Measurements from ENCODE around the gene MINDY4. TPM values are rescaled to one million over a fixed set of nuclear protein-coding genes. Genes with fewer than 3 reads are reported as not detected.

The MINDY4 gene
- total RNA-seq, 1 donor from 2014 or later, result 3.8 TPM

DNA sequence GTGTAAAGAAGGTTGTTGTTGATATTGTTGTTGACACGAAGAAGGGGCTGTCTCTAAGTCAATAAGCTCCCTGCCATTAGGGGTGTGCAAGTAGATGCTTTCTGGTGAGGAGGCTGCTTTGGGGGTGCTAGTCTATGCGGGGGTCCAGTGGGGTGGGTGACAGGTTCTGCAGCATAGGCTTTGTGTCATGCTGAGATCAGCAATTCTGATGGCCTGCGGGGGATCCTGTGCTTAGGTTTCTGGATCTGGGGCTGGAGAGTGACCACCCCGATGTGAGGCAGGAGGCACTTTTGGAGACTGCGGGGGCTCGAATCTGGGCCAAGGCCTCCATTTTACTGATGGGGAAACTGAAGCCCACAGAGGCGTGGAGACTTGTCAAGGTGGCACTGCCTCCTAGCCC, 145.6 kb downstream of the MINDY4 start:
- intact Hi-C loops (cut with micrococcal nuclease), result no loop called here
- peak overlapping the region; percentile 70 for H3K4me3 ChIP-seq
- TF ChIP-seq, protein P1, sequence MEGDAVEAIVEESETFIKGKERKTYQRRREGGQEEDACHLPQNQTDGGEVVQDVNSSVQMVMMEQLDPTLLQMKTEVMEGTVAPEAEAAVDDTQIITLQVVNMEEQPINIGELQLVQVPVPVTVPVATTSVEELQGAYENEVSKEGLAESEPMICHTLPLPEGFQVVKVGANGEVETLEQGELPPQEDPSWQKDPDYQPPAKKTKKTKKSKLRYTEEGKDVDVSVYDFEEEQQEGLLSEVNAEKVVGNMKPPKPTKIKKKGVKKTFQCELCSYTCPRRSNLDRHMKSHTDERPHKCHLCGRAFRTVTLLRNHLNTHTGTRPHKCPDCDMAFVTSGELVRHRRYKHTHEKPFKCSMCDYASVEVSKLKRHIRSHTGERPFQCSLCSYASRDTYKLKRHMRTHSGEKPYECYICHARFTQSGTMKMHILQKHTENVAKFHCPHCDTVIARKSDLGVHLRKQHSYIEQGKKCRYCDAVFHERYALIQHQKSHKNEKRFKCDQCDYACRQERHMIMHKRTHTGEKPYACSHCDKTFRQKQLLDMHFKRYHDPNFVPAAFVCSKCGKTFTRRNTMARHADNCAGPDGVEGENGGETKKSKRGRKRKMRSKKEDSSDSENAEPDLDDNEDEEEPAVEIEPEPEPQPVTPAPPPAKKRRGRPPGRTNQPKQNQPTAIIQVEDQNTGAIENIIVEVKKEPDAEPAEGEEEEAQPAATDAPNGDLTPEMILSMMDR (IDR thresholded peaks at IDR 0.05; ENCODE audit: borderline replicate concordance), result no peak
- H3K27me3 ChIP-seq (ENCODE audit: low read depth), result no peaks in the 10 kb centered on the region
- H3K36me3 ChIP-seq, result peaks cover under 1% of the 10 kb centered on the region
- DNase-seq, result no peak
- H3K27ac ChIP-seq (replicated peaks), result peak overlapping the region; percentile 92
- H3K4me1 ChIP-seq, result peaks cover 100% of the 10 kb centered on the region
- H3K9me3 ChIP-seq (replicated peaks), result no peaks in the 10 kb centered on the region

DNA sequence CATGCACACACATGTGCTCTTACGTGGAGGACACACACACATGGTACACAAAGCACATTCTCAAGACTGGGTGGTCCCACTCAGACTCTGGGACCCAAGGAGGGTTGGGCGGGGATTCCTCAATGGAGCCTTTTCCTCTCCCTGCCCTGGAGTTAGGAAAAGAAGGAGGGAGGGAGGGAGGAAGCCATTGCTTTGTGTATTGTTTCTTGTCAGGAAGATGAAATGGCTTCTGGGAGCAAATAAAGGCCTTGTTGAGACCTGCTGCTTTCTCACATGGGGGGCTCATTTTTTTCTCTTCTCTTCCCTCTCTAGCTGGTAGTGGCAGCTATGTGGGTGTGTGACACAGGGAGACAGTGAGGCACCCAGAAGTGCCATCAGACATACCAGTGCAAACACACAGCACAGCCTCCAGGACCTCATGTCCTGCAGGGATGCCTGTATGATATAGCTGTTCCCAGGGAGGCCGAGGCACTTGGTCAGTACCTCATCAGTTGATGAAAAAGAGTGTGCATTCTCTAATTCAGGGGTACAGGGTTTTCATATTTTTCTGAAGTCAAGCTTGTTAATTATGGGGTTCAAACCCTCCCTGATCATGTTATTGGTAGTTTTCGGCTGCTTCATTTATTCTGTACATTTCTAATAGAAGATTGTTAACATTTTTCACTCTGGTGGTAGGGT, 146.1 kb downstream of the MINDY4 start:
- DNase-seq, result no peak
- no peaks in the 10 kb centered on the region for H3K9me3 ChIP-seq (replicated peaks)
- TF ChIP-seq, protein P1 (IDR thresholded peaks at IDR 0.05; ENCODE audit: borderline replicate concordance), result no peak
- peaks cover 100% of the 10 kb centered on the region for H3K4me1 ChIP-seq
- intact Hi-C loops (cut with micrococcal nuclease), result no loop called here
- H3K36me3 ChIP-seq, result peaks cover 6% of the 10 kb centered on the region
- H3K4me3 ChIP-seq, result peak overlapping the region; percentile 70
- no peaks in the 10 kb centered on the region for H3K27me3 ChIP-seq (ENCODE audit: low read depth)
- peak overlapping the region; percentile 92 for H3K27ac ChIP-seq (replicated peaks)

DNA sequence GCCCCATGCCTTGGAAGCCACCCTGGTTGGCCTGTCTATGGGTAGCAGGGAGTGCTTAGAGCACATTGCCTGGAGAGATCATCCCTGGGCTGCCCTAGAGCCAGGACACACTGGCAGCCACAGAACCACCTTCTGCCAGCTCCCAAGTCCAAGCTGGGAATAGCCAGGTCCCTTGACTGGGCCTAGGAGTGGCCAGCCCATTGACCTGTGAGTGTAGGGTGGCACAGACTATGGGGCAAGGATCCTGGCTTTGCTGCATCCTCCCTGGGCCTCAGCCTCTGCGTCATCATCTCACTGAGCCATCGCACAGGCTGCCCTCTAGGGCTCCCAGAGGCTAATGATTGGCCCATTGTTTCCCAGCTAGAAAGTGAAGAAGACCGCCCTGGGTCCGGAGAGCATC, 147.5 kb downstream of the MINDY4 start:
- TF ChIP-seq, protein P1 (IDR thresholded peaks at IDR 0.05; ENCODE audit: borderline replicate concordance), result no peak
- Histone ChIP-seq H3K27ac (replicated peaks) (peak overlapping the region; percentile 92), H3K4me3 (peak overlapping the region; percentile 70), H3K36me3 (peaks cover 19% of the 10 kb centered on the region), H3K27me3 (ENCODE audit: low read depth) (no peaks in the 10 kb centered on the region), H3K9me3 (replicated peaks) (no peaks in the 10 kb centered on the region), H3K4me1 (peaks cover 100% of the 10 kb centered on the region)
- intact Hi-C loops (cut with micrococcal nuclease), result no loop called here
- DNase-seq, result peak; percentile 14

- peak; percentile 10 for DNase-seq
- H3K27ac ChIP-seq (replicated peaks), result peak overlapping the region; percentile 92
- peak overlapping the region; percentile 70 for H3K4me3 ChIP-seq
- H3K4me1 ChIP-seq, result peaks cover 100% of the 10 kb centered on the region
- TF ChIP-seq, protein P1 (IDR thresholded peaks at IDR 0.05; ENCODE audit: borderline replicate concordance), result no peak
- no peaks in the 10 kb centered on the region for H3K9me3 ChIP-seq (replicated peaks)
- intact Hi-C loops (cut with micrococcal nuclease), result no loop called here
- H3K36me3 ChIP-seq, result peaks cover 34% of the 10 kb centered on the region
- H3K27me3 ChIP-seq (ENCODE audit: low read depth), result no peaks in the 10 kb centered on the region
Measured at GRCh38 chr7:30920021-30920583, 148.9 kb downstream of the MINDY4 start.

- peak overlapping the region; percentile 92 for H3K27ac ChIP-seq (replicated peaks)
- H3K36me3 ChIP-seq, result peaks cover 41% of the 10 kb centered on the region
- peak overlapping the region; percentile 70 for H3K4me3 ChIP-seq
- no peaks in the 10 kb centered on the region for H3K9me3 ChIP-seq (replicated peaks)
- H3K27me3 ChIP-seq (ENCODE audit: low read depth), result no peaks in the 10 kb centered on the region
- TF ChIP-seq, protein P1 (IDR thresholded peaks at IDR 0.05; ENCODE audit: borderline replicate concordance), result no peak
- intact Hi-C loops (cut with micrococcal nuclease), result no loop called here
- peaks cover 98% of the 10 kb centered on the region for H3K4me1 ChIP-seq
- DNase-seq, result peak; percentile 72
Measured at GRCh38 chr7:30920584-30921539, 149.6 kb downstream of the MINDY4 start.
